Endometrium (tissue), 2 donors: ENCODE measurements around the gene PYY.
"Not testable (repeated sequence)": the region's sequence is repeated elsewhere in the genome, so short reads cannot be mapped to it uniquely, and the experiment has no call there.

Source experiments
- FAIRE-seq: peaks from 2 replicates; lab custom pipeline; 2012; peaks lifted over from hg19 to GRCh38; lab: Jason Lieb, UNC
- donor health status: control.
- donor health status: control.

Gene PYY

GRCh38 chr17:43953746-43954145 lies at the start of gene PYY:
Gene PYY (minus strand): TSS chr17:43953940. CDS start chr17:43953483, 457 bp downstream.
- FAIRE-seq = no peak

GRCh38 chr17:44002141-44002848 lies 48.6 kb upstream of the PYY start:
- no peak for FAIRE-seq

GRCh38 chr17:44001461-44001920 lies 47.8 kb upstream of the PYY start:
- FAIRE-seq = no peak

- no peak for FAIRE-seq
These were observed 47.2 kb upstream of the PYY start for GRCh38 chr17:44000871-44001460.

GRCh38 chr17:44000141-44000860 lies 46.6 kb upstream of the PYY start:
- FAIRE-seq = no peak

GRCh38 chr17:43999024-43999423 lies 45.3 kb upstream of the PYY start:
- FAIRE-seq = no peak

- FAIRE-seq = no peak
These were observed 44.8 kb upstream of the PYY start for GRCh38 chr17:43998552-43998951.

- FAIRE-seq = not testable (repeated sequence)
These were observed 43.4 kb upstream of the PYY start for GRCh38 chr17:43997180-43997579.

- no peak for FAIRE-seq
These were observed 41.4 kb upstream of the PYY start for GRCh38 chr17:43995150-43995471.

- FAIRE-seq = no peak
These were observed 40.8 kb upstream of the PYY start for GRCh38 chr17:43994272-43995149.

- FAIRE-seq = no peak
These were observed 38.9 kb upstream of the PYY start for GRCh38 chr17:43992641-43993040.

- FAIRE-seq = no peak
These were observed 34.6 kb upstream of the PYY start for GRCh38 chr17:43988301-43988700.

GRCh38 chr17:43987131-43988021 lies 33.6 kb upstream of the PYY start:
- FAIRE-seq = no peak

- FAIRE-seq = no peak
These were observed 32.7 kb upstream of the PYY start for GRCh38 chr17:43986225-43986981.

GRCh38 chr17:43984521-43984920 lies 30.8 kb upstream of the PYY start:
- no peak for FAIRE-seq

- no peak for FAIRE-seq
These were observed 30.0 kb upstream of the PYY start for GRCh38 chr17:43983515-43984411.

- no peak for FAIRE-seq
These were observed 29.4 kb upstream of the PYY start for GRCh38 chr17:43983196-43983514.

GRCh38 chr17:43982171-43982570 lies 28.4 kb upstream of the PYY start:
- FAIRE-seq = no peak

GRCh38 chr17:43979671-43980070 lies 25.9 kb upstream of the PYY start:
- FAIRE-seq = no peak

GRCh38 chr17:43979011-43979410 lies 25.3 kb upstream of the PYY start:
- no peak for FAIRE-seq
